GM23338 (cell line): Measurements from ENCODE around the gene RXYLT1. TPM values are rescaled to one million over a fixed set of nuclear protein-coding genes. Genes with fewer than 3 reads are reported as not detected.
"Not testable (repeated sequence)": the region's sequence is repeated elsewhere in the genome, so short reads cannot be mapped to it uniquely, and the experiment has no call there.

ENCODE experiments used
- ATAC-seq: fragments of 200-7000 bp; cut with Tn5 transposase; 3 replicates; pipeline ENCODE4 v1.9.1; 2020
- DNase-seq: peaks from one replicate; pipeline ENCODE4 v3.0.0-alpha.2; 2015; ENCODE audit warnings: low spot score
- H2AFZ ChIP-seq: fragments of 200-600 bp; sonication (generic); 2 replicates; pipeline ENCODE4 v1.8.0; 2016; ENCODE audit warnings: antibody characterized with exemption, mild to moderate bottlenecking, moderate library complexity
- H3F3A ChIP-seq: fragments of 200-600 bp; sonication (generic); replicated peaks from 2 replicates; pipeline ENCODE4 v1.8.0; 2017; ENCODE audit warnings: antibody characterized with exemption, mixed run types, low read depth
- H3K27ac ChIP-seq: fragments of 200-600 bp; sonication (generic); 2 replicates; pipeline ENCODE4 v1.6.1; 2016; ENCODE audit warnings: low read depth
- H3K27me3 ChIP-seq: fragments of 200-600 bp; sonication (generic); 2 replicates; pipeline ENCODE4 v1.8.0; 2016; ENCODE audit warnings: mild to moderate bottlenecking, mixed run types, moderate library complexity; ENCODE audit not compliant: insufficient read depth
- H3K36me3 ChIP-seq: fragments of 200-600 bp; sonication (generic); 2 replicates; pipeline ENCODE4 v1.8.0; 2016; ENCODE audit warnings: mild to moderate bottlenecking; ENCODE audit not compliant: insufficient read depth
- H3K4me1 ChIP-seq: fragments of 200-600 bp; sonication (generic); 2 replicates; pipeline ENCODE4 v1.8.0; 2016; ENCODE audit warnings: mild to moderate bottlenecking, moderate library complexity; ENCODE audit not compliant: insufficient read depth
- H3K4me2 ChIP-seq: fragments of 200-600 bp; sonication (generic); 2 replicates; pipeline ENCODE4 v1.7.1; 2017; ENCODE audit warnings: mixed run types
- H3K4me3 ChIP-seq: fragments of 200-600 bp; sonication (generic); 2 replicates; pipeline ENCODE4 v1.6.1; 2016; ENCODE audit warnings: mixed run types
- H3K79me2 ChIP-seq: fragments of 200-600 bp; sonication (generic); replicated peaks from 2 replicates; pipeline ENCODE4 v1.8.0; 2017; ENCODE audit warnings: mild to moderate bottlenecking; ENCODE audit not compliant: insufficient read depth
- H3K9me2 ChIP-seq: fragments of 200-600 bp; sonication (generic); 2 replicates; pipeline ENCODE4 v1.8.0; 2017; ENCODE audit not compliant: insufficient read depth
- H4K20me1 ChIP-seq: fragments of 200-600 bp; sonication (generic); replicated peaks from 2 replicates; pipeline ENCODE4 v1.8.0; 2017; ENCODE audit warnings: mild to moderate bottlenecking; ENCODE audit not compliant: insufficient read depth
- H3K27ac Mint-ChIP-seq: 2 replicates; pipeline ENCODE4 v1.8.0; 2020; ENCODE audit warnings: inconsistent platforms, mild to moderate bottlenecking, moderate library complexity, mixed read lengths
- H3K27me3 Mint-ChIP-seq: 3 replicates; pipeline ENCODE4 v1.8.0; 2022; ENCODE audit warnings: low read depth, mild to moderate bottlenecking, moderate library complexity, mixed read lengths, inconsistent platforms; ENCODE audit not compliant: insufficient read depth, poor library complexity
- H3K36me3 Mint-ChIP-seq: 3 replicates; pipeline ENCODE4 v1.8.0; 2021; ENCODE audit warnings: low read depth, mild to moderate bottlenecking, inconsistent platforms, moderate library complexity, mixed read lengths
- H3K4me1 Mint-ChIP-seq: 3 replicates; pipeline ENCODE4 v1.8.0; 2020; ENCODE audit warnings: mild to moderate bottlenecking, inconsistent platforms, mixed read lengths
- H3K4me3 Mint-ChIP-seq: 3 replicates; pipeline ENCODE4 v1.8.0; 2021; ENCODE audit warnings: moderate library complexity, mild to moderate bottlenecking, inconsistent platforms, mixed read lengths
- H3K9me3 Mint-ChIP-seq: 3 replicates; pipeline ENCODE4 v1.8.0; 2020; ENCODE audit warnings: moderate library complexity, mild to moderate bottlenecking, inconsistent platforms, mixed read lengths
- CREB1 ChIP-seq: fragments of 250-450 bp; sonication (Bioruptor Pico); IDR thresholded peaks from 2 replicates; pipeline ENCODE4 v1.5.0; 2020; ENCODE audit warnings: low read depth, mild to moderate bottlenecking, moderate library complexity
- POLR2AphosphoS5 ChIP-seq: IDR thresholded peaks from 2 replicates; pipeline ENCODE4 v1.6.1; 2016; ENCODE audit warnings: antibody characterized with exemption, low read depth
- ZNF114 ChIP-seq: fragments of 250-450 bp; sonication (Bioruptor Pico); IDR thresholded peaks from 2 replicates; pipeline ENCODE4 v1.5.0; 2020; ENCODE audit warnings: mild to moderate bottlenecking, moderate library complexity
- ZNF462 ChIP-seq: fragments of 250-450 bp; sonication (Bioruptor Pico); IDR thresholded peaks from 2 replicates; pipeline ENCODE4 v1.5.0; 2020; ENCODE audit warnings: mild to moderate bottlenecking, moderate library complexity
- long read RNA-seq: library from polyadenylated mRNA; unstranded; transcript quantifications from one replicate; pipeline ENCODE4 v2.0.0, GENCODE V29; 2020; ENCODE audit not compliant: unreplicated experiment
- polyA plus RNA-seq: library from polyadenylated mRNA; unstranded; fragments of >200 nt; fragmentation: Nextera tagmentation; extraction: Ambion mirVana; gene quantifications from 2 replicates; pipeline ENCODE4 v1.2.1, GENCODE V29; 2016
- total RNA-seq: library from RNA; depleted of rRNA; stranded (reverse); fragments of >200 nt; shearing (Covaris generic); gene quantifications from 2 replicates; pipeline ENCODE4 v1.2.3, GENCODE V29; 2014; rRNA removed
- TF ChIP-seq, protein P1 (sequence below): IDR thresholded peaks from 2 replicates; pipeline ENCODE4 v1.6.1; 2016; ENCODE audit warnings: antibody characterized with exemption

The RXYLT1 gene
- total RNA-seq (10.1 and 11.6 TPM in 2 replicates), polyA plus RNA-seq (8.8 and 11.1 TPM in 2 replicates)
- long read RNA-seq, partial matches to known transcripts: 2 of 9 reads
- long read RNA-seq, other reads (novel, unspliced or antisense): 1 of 9 reads

- Mint-ChIP-seq H3K9me3 (no peaks in the 10 kb centered on the region), H3K27me3 (no peaks in the 10 kb centered on the region), H3K27ac (peak within 1 kb of the TSS; percentile 94), H3K36me3 (peaks cover 25% of the 10 kb centered on the region; the same call in 2 of the 3 replicates), H3K4me3 (peak within 1 kb of the TSS; percentile 94), H3K4me1 (peaks cover 6% of the 10 kb centered on the region; the same call in 2 of the 3 replicates)
- Histone ChIP-seq H3F3A (no peaks in the 10 kb centered on the region), H3K79me2 (no peaks in the 10 kb centered on the region; the same call in 1 of the 2 replicates), H2AFZ (peak within 1 kb of the TSS; percentile 100), H3K4me2 (peak within 1 kb of the TSS; percentile 84), H3K9me2 (no peaks in the 10 kb centered on the region), H3K27me3 (no peaks in the 10 kb centered on the region), H4K20me1 (no peaks in the 10 kb centered on the region), H3K27ac (peak within 1 kb of the TSS; percentile 35), H3K4me3 (peak within 1 kb of the TSS; percentile 75), H3K36me3 (0 out of 2 replicates have a peak, but pooled peaks cover 8% of the 10 kb centered on the region), H3K4me1 (peaks cover 6% of the 10 kb centered on the region; the same call in 1 of the 2 replicates)
- DNase-seq (peak; percentile 82), ATAC-seq (peak; percentile 95)
- TF ChIP-seq ZNF462: no peak
- no peak for TF ChIP-seq ZNF114 (CRISPR knock-in tag)
- peak; percentile 90 for TF ChIP-seq POLR2AphosphoS5
- TF ChIP-seq, protein P1, sequence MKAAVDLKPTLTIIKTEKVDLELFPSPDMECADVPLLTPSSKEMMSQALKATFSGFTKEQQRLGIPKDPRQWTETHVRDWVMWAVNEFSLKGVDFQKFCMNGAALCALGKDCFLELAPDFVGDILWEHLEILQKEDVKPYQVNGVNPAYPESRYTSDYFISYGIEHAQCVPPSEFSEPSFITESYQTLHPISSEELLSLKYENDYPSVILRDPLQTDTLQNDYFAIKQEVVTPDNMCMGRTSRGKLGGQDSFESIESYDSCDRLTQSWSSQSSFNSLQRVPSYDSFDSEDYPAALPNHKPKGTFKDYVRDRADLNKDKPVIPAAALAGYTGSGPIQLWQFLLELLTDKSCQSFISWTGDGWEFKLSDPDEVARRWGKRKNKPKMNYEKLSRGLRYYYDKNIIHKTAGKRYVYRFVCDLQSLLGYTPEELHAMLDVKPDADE: no peak
- TF ChIP-seq CREB1 (CRISPR knock-in tag): peak; percentile 26; the same call in 1 of the 2 replicates
Measured at GRCh38 chr12:63779498-63780481, at the start of gene RXYLT1. TSS of gene RXYLT1 (plus strand) at chr12:63779909. CDS start at chr12:63779961, 52 bp downstream.

- not testable (repeated sequence) for ATAC-seq, H3K27me3 Mint-ChIP-seq, H3K9me2 ChIP-seq, H3K9me3 Mint-ChIP-seq, H4K20me1 ChIP-seq, H3K36me3 Mint-ChIP-seq, H3K4me3 Mint-ChIP-seq, H3K27ac Mint-ChIP-seq, H3K36me3 ChIP-seq, H3K27ac ChIP-seq, H3K4me1 Mint-ChIP-seq, H3F3A ChIP-seq, H2AFZ ChIP-seq, DNase-seq, H3K27me3 ChIP-seq, H3K4me1 ChIP-seq, H3K4me2 ChIP-seq, H3K79me2 ChIP-seq, H3K4me3 ChIP-seq
Measured at GRCh38 chr12:63732779-63733178, 46.9 kb upstream of the RXYLT1 start.

- H3F3A ChIP-seq, ATAC-seq, H3K27me3 Mint-ChIP-seq, H3K79me2 ChIP-seq, H3K9me2 ChIP-seq, H3K4me3 ChIP-seq, H3K4me1 ChIP-seq, H3K27ac ChIP-seq, H3K4me3 Mint-ChIP-seq, H3K36me3 Mint-ChIP-seq, H3K27me3 ChIP-seq, DNase-seq, H2AFZ ChIP-seq, H4K20me1 ChIP-seq, H3K9me3 Mint-ChIP-seq, H3K27ac Mint-ChIP-seq, H3K4me1 Mint-ChIP-seq, H3K4me2 ChIP-seq, H3K36me3 ChIP-seq: not testable (repeated sequence)
Measured at GRCh38 chr12:63733585-63733984, 46.1 kb upstream of the RXYLT1 start.
